ENCODE measurements around the gene RBPJL. TPM values are rescaled to one million over a fixed set of nuclear protein-coding genes. Genes with fewer than 3 reads are reported as not detected.

RBPJL gene
- total RNA-seq, 1 donor from 2014 or later, result not detected

DNA sequence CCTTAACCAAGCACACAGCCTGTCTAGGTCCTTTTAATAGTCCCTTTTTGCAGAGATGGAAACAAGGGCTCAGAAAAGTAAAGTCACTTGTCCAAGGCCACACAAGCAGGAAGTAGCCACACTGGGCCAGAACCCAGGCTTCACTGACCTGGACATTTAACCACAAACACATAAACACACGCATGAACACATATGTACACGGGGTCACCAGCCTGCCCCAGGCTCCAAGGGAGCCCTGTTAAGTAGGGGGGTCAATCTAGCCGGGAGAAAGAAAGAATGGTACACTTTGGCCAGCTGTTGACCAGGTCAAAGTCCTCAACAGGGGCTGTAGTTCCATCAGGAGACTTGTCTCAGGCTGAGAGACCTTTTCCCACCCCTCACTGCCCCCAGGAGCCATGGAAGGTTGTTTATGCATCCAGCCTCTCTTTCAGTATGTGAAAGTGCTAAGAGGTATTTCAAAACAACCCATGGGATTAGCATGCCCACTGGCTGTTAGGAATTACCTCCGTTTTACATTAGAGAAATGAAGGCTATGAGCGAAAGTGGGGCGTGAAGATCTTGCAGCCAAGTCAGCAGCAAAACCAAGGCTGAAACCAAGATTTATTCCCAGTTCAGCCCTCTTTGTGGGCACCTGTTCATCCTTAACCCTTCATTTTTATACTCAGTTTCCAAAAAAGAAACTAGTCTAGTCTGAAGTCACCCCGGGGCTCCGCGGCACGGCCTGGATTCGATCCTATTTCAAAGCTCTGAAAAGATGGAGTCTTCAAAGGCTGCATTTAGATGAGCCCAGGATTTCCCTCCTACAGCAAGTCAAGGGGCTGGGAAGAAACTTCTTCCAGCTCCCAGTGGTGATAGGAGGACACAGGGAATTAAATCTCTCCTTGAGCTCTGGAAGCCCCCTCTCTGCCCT, 31.7 kb downstream of the RBPJL start:
- H3K27me3 ChIP-seq (ENCODE audit: control insufficient read depth, insufficient read depth, low read length), result no peaks in the 10 kb centered on the region
- no peak for DNase-seq (ENCODE audit: low read depth)
- TF ChIP-seq, protein P1, sequence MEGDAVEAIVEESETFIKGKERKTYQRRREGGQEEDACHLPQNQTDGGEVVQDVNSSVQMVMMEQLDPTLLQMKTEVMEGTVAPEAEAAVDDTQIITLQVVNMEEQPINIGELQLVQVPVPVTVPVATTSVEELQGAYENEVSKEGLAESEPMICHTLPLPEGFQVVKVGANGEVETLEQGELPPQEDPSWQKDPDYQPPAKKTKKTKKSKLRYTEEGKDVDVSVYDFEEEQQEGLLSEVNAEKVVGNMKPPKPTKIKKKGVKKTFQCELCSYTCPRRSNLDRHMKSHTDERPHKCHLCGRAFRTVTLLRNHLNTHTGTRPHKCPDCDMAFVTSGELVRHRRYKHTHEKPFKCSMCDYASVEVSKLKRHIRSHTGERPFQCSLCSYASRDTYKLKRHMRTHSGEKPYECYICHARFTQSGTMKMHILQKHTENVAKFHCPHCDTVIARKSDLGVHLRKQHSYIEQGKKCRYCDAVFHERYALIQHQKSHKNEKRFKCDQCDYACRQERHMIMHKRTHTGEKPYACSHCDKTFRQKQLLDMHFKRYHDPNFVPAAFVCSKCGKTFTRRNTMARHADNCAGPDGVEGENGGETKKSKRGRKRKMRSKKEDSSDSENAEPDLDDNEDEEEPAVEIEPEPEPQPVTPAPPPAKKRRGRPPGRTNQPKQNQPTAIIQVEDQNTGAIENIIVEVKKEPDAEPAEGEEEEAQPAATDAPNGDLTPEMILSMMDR (IDR thresholded peaks at IDR 0.05; ENCODE audit: insufficient read depth, low read length, poor library complexity, severe bottlenecking), result no peak
- H3K4me3 ChIP-seq (ENCODE audit: low read depth, low read length), result no peak overlapping the region
- no peaks in the 10 kb centered on the region for H3K36me3 ChIP-seq (ENCODE audit: control insufficient read depth, insufficient read depth, low read length)

DNA sequence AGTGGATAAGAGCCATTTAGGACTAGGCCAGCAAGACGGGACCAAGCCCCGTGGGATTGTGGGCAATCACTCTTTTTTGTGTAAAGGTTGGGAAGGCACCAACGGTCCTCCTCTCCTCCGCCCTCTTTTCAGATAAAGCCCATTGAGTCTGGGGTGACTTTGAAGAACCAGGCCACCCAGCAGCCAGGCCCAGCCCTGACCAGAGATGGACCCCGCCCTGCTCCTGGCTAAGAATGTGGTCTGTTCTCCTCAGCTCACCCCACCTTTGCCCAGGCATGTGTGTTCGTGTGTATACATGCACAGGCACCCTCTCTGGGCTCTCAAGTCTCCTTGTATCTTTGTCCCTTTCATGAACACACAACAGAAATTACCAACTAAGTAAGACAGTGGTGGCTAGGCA, 32.4 kb downstream of the RBPJL start:
- no peak overlapping the region for H3K4me3 ChIP-seq (ENCODE audit: low read depth, low read length)
- no peaks in the 10 kb centered on the region for H3K27me3 ChIP-seq (ENCODE audit: control insufficient read depth, insufficient read depth, low read length)
- H3K36me3 ChIP-seq (ENCODE audit: control insufficient read depth, insufficient read depth, low read length), result no peaks in the 10 kb centered on the region
- TF ChIP-seq, protein P1 (IDR thresholded peaks at IDR 0.05; ENCODE audit: insufficient read depth, low read length, poor library complexity, severe bottlenecking), result no peak
- DNase-seq (ENCODE audit: low read depth), result no peak

DNA sequence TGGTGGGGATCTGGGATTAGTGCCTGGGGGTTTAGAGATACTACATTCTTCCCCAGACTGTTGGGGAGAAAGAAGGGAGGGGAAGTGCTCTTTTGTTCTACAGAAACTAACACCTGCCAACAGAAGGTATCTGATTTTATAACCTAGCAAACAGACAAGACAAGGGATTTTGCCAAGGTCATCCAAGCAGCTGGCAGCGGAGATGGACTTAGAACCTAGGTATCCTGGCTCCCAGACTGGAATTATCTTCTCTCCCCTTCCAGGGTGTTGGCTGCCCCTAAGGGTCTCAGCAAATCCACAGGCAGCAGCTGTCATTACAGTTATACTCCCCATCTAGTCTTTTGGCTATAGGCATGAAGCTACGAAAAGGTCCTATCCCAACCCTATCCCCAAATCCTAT, 33.2 kb downstream of the RBPJL start:
- no peak for DNase-seq (ENCODE audit: low read depth)
- Histone ChIP-seq H3K27me3 (ENCODE audit: control insufficient read depth, insufficient read depth, low read length) (no peaks in the 10 kb centered on the region), H3K36me3 (ENCODE audit: control insufficient read depth, insufficient read depth, low read length) (no peaks in the 10 kb centered on the region), H3K4me3 (ENCODE audit: low read depth, low read length) (no peak overlapping the region)
- TF ChIP-seq, protein P1 (IDR thresholded peaks at IDR 0.05; ENCODE audit: insufficient read depth, low read length, poor library complexity, severe bottlenecking), result no peak

DNA sequence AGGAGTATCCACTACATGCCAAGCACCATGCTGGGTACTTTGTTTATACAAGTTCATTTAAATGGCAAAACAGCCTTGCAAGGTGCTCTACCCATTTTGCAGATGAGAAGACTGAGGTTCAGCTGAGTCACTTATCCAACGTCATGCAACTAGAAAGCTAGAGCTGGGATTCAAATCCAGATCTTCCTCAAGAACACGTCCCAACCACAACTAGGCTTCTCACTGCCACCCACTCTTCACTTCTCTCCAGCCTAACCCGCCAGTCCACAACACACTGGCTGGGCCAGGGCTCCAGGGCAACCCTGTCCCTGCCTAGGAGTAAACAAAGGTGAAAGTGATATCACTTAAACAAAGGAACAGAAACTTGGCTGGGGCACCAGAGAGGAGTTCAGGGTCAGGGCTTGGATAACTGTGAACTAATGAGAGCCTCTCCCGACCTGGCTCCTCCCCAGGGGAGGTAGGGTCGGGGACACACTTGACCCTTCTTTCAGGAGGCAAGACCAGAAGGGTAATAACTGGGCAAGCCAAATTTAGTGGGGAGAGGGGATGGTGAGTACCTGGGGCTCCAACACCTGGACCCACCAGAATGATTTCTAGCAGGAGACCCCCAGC, 33.7 kb downstream of the RBPJL start:
- no peak for DNase-seq (ENCODE audit: low read depth)
- Histone ChIP-seq H3K4me3 (ENCODE audit: low read depth, low read length) (no peak overlapping the region), H3K36me3 (ENCODE audit: control insufficient read depth, insufficient read depth, low read length) (no peaks in the 10 kb centered on the region), H3K27me3 (ENCODE audit: control insufficient read depth, insufficient read depth, low read length) (no peaks in the 10 kb centered on the region)
- TF ChIP-seq, protein P1 (IDR thresholded peaks at IDR 0.05; ENCODE audit: insufficient read depth, low read length, poor library complexity, severe bottlenecking), result no peak

DNA sequence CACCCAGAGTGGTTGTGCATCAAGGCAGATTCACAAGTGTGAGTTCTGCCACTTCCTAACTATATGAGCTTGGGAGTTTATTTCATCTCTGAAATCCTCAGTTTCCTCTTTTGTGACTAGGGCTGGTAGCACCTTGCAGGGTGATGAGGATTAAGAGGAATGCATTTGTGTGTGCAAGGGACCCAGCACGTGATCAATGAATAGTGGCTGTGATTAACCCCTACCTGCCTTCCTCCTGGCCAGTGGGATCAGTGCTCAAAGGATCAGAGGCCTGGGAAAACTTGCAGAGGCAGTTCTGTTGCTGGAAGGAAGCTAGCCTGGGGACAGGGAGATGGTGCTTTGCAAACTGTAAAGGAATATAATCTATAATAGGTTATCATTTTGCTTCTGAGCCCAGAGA, 34.3 kb downstream of the RBPJL start:
- H3K36me3 ChIP-seq (ENCODE audit: control insufficient read depth, insufficient read depth, low read length), result no peaks in the 10 kb centered on the region
- TF ChIP-seq, protein P1 (IDR thresholded peaks at IDR 0.05; ENCODE audit: insufficient read depth, low read length, poor library complexity, severe bottlenecking), result no peak

More for the DNA sequence above, 34.3 kb downstream of the RBPJL start:
- H3K27me3 ChIP-seq (ENCODE audit: control insufficient read depth, insufficient read depth, low read length), result no peaks in the 10 kb centered on the region
- no peak overlapping the region for H3K4me3 ChIP-seq (ENCODE audit: low read depth, low read length)
- DNase-seq (ENCODE audit: low read depth), result no peak

All from kidney epithelial cell (primary cell).